IMR-90 (cell line): ENCODE data around the gene CADM4. TPM values are rescaled to one million over a fixed set of nuclear protein-coding genes. Genes with fewer than 3 reads are reported as not detected.

Source experiments
- ATAC-seq: fragments of 200-7000 bp; cut with Tn5 transposase; 2 replicates; pipeline ENCODE4 v1.9.1; 2020; ENCODE audit warnings: low read depth, mild to moderate bottlenecking, moderate library complexity
- BruUV-seq: library from RNA; stranded (reverse); fragments of 400-500 nt; replicated peaks from 2 replicates; lab custom pipeline; 2021; lab: Mats Ljungman, UMichigan
- CTCF ChIA-PET: fragments of 300-600 bp; formaldehyde crosslinking; extraction: SDS; loops from one replicate; lab custom pipeline; 2021; ENCODE audit warnings: antibody characterized with exemption; lab: Yijun Ruan, JAX
- POLR2A ChIA-PET: fragments of 300-600 bp; sonication (Branson Sonifier 250); formaldehyde crosslinking; loops from one replicate; lab custom pipeline; 2022; ENCODE audit warnings: antibody characterized with exemption; ENCODE audit not compliant: unreplicated experiment; lab: Charles Lee
- DNase-seq: peaks from one replicate; pipeline ENCODE4 v3.0.0; 2013
- H2AFZ ChIP-seq: replicated peaks from 2 replicates; pipeline ENCODE3; 2013; ENCODE audit warnings: low read length, mild to moderate bottlenecking; ENCODE audit not compliant: poor library complexity
- H2AK5ac ChIP-seq: 2 replicates; pipeline ENCODE4 v1.6.1; 2013; ENCODE audit warnings: low read depth, low read length, inconsistent platforms
- H2AK9ac ChIP-seq: replicated peaks from 2 replicates; pipeline ENCODE3; 2013; ENCODE audit warnings: mild to moderate bottlenecking, low read depth, low read length, moderate library complexity; ENCODE audit not compliant: poor library complexity
- H2BK120ac ChIP-seq: 2 replicates; pipeline ENCODE4 v1.6.1; 2013; ENCODE audit warnings: low read depth, low read length, inconsistent platforms
- H2BK15ac ChIP-seq: 3 replicates; pipeline ENCODE4 v1.6.1; 2013; ENCODE audit warnings: low read depth, low read length, inconsistent platforms
- H2BK20ac ChIP-seq: 2 replicates; pipeline ENCODE4 v1.6.1; 2013; ENCODE audit warnings: low read depth, mild to moderate bottlenecking, inconsistent platforms, low read length, moderate library complexity
- H2BK5ac ChIP-seq: 2 replicates; pipeline ENCODE4 v1.6.1; 2013; ENCODE audit warnings: mild to moderate bottlenecking, low read depth, low read length, inconsistent platforms; ENCODE audit not compliant: poor library complexity, severe bottlenecking
- H3K14ac ChIP-seq: replicated peaks from 2 replicates; pipeline ENCODE4 v1.6.1; 2013; ENCODE audit warnings: low read depth, low read length, inconsistent platforms
- H3K18ac ChIP-seq: 2 replicates; pipeline ENCODE4 v1.6.1; 2013; ENCODE audit warnings: low read depth, low read length, control low read depth
- H3K23ac ChIP-seq: 2 replicates; pipeline ENCODE4 v1.6.1; 2013; ENCODE audit warnings: low read depth, low read length, inconsistent platforms
- H3K27ac ChIP-seq: 2 replicates; pipeline ENCODE4 v1.5.1; 2013; ENCODE audit warnings: mild to moderate bottlenecking, control low read depth, low read length; ENCODE audit not compliant: insufficient read depth
- H3K27me3 ChIP-seq: 2 replicates; pipeline ENCODE4 v1.6.1; 2013; ENCODE audit warnings: low read length; ENCODE audit not compliant: control insufficient read depth, insufficient read depth
- H3K36me3 ChIP-seq: 2 replicates; pipeline ENCODE4 v1.6.1; 2013; ENCODE audit warnings: low read length, mixed read lengths; ENCODE audit not compliant: control insufficient read depth, insufficient read depth
- H3K4ac ChIP-seq: 2 replicates; pipeline ENCODE4 v1.6.1; 2013; ENCODE audit warnings: low read depth, low read length, inconsistent platforms
- H3K4me1 ChIP-seq: 2 replicates; pipeline ENCODE4 v1.6.1; 2013; ENCODE audit warnings: low read length, mixed read lengths; ENCODE audit not compliant: control insufficient read depth, insufficient read depth
- H3K4me2 ChIP-seq: 2 replicates; pipeline ENCODE4 v1.6.1; 2013; ENCODE audit warnings: low read depth, mild to moderate bottlenecking, control low read depth, low read length, moderate library complexity
- H3K4me3 ChIP-seq: 2 replicates; pipeline ENCODE4 v1.5.1; 2013; ENCODE audit warnings: low read depth, mild to moderate bottlenecking, control low read depth, low read length, moderate library complexity; ENCODE audit not compliant: insufficient read depth
- H3K56ac ChIP-seq: 2 replicates; pipeline ENCODE4 v1.6.1; 2013; ENCODE audit warnings: low read length, inconsistent platforms; ENCODE audit not compliant: insufficient read depth; ENCODE audit errors: extremely low read depth
- H3K79me1 ChIP-seq, 2 experiments: 2 replicates each; pipeline ENCODE4 v1.6.1; 2013; ENCODE audit warnings: low read length in 2 of 2, inconsistent platforms in 1 of 2, low read depth in 1 of 2
- H3K9ac ChIP-seq: 2 replicates; pipeline ENCODE4 v1.6.1; 2013; ENCODE audit warnings: low read depth, low read length, control low read depth
- H3K9me1 ChIP-seq: 2 replicates; pipeline ENCODE4 v1.6.1; 2013; ENCODE audit warnings: low read length, inconsistent platforms; ENCODE audit not compliant: insufficient read depth
- H3K9me3 ChIP-seq: 2 replicates; pipeline ENCODE4 v1.6.1; 2013; ENCODE audit warnings: low read length; ENCODE audit not compliant: control insufficient read depth, insufficient read depth
- H4K20me1 ChIP-seq: 2 replicates; pipeline ENCODE4 v1.6.1; 2013; ENCODE audit warnings: low read length, inconsistent platforms; ENCODE audit not compliant: insufficient read depth
- H4K5ac ChIP-seq: 2 replicates; pipeline ENCODE4 v1.6.1; 2013; ENCODE audit warnings: mild to moderate bottlenecking, low read depth, low read length, control low read depth
- H4K8ac ChIP-seq, 2 experiments: 2 replicates each; pipeline ENCODE4 v1.6.1; 2013; ENCODE audit warnings: low read depth in 2 of 2, low read length in 2 of 2, control low read depth in 1 of 2, inconsistent platforms in 1 of 2
- H4K91ac ChIP-seq: 2 replicates; pipeline ENCODE4 v1.6.1; 2013; ENCODE audit warnings: low read depth, low read length, inconsistent platforms; ENCODE audit not compliant: insufficient read depth
- BHLHE40 ChIP-seq: fragments of 150-350 bp; IDR thresholded peaks from 2 replicates; pipeline ENCODE4 v1.6.1; 2016; ENCODE audit warnings: mild to moderate bottlenecking, low read depth, low read length
- CEBPB ChIP-seq: IDR thresholded peaks from 2 replicates; pipeline ENCODE4 v1.6.1; 2012; ENCODE audit warnings: low read depth, low read length, improper control_type of control experiment
- CHD1 ChIP-seq: IDR thresholded peaks from 2 replicates; pipeline ENCODE4 v1.6.1; 2012; ENCODE audit warnings: low read depth, low read length, improper control_type of control experiment
- CTCF ChIP-seq: conservative IDR thresholded peaks from 2 replicates; pipeline ENCODE4 v1.5.1; 2012; ENCODE audit warnings: mild to moderate bottlenecking, low read depth, low read length, improper control_type of control experiment
- ELK1 ChIP-seq: fragments of 150-350 bp; IDR thresholded peaks from 2 replicates; pipeline ENCODE4 v1.6.1; 2016; ENCODE audit warnings: low read depth, mild to moderate bottlenecking, low read length, moderate library complexity, borderline replicate concordance
- FOS ChIP-seq: fragments of 150-350 bp; IDR thresholded peaks from 2 replicates; pipeline ENCODE4 v1.6.1; 2016; ENCODE audit warnings: low read depth, low read length
- MAFK ChIP-seq: IDR thresholded peaks from 2 replicates; pipeline ENCODE4 v1.6.1; 2012; ENCODE audit warnings: low read depth, low read length, improper control_type of control experiment
- MAZ ChIP-seq: IDR thresholded peaks from 2 replicates; pipeline ENCODE4 v1.6.1; 2012; ENCODE audit warnings: low read depth, mild to moderate bottlenecking, low read length, improper control_type of control experiment, moderate library complexity, borderline replicate concordance
- MXI1 ChIP-seq: IDR thresholded peaks from 2 replicates; pipeline ENCODE4 v1.6.1; 2012; ENCODE audit warnings: low read depth, mild to moderate bottlenecking, low read length, moderate library complexity, borderline replicate concordance
- NFE2L2 ChIP-seq: fragments of 150-350 bp; IDR thresholded peaks from 2 replicates; pipeline ENCODE4 v1.6.1; 2016; ENCODE audit warnings: low read depth, mild to moderate bottlenecking, low read length
- POLR2A ChIP-seq: IDR thresholded peaks from 2 replicates; pipeline ENCODE4 v1.6.1; 2012; ENCODE audit warnings: mild to moderate bottlenecking, low read depth, low read length
- RAD21 ChIP-seq: IDR thresholded peaks from 2 replicates; pipeline ENCODE4 v1.6.1; 2012; ENCODE audit warnings: low read length, improper control_type of control experiment
- RCOR1 ChIP-seq: IDR thresholded peaks from 2 replicates; pipeline ENCODE4 v1.6.1; 2012; ENCODE audit warnings: mild to moderate bottlenecking, low read length, improper control_type of control experiment; ENCODE audit not compliant: insufficient replicate concordance
- RFX5 ChIP-seq: IDR thresholded peaks from 2 replicates; pipeline ENCODE4 v1.8.0; 2012; ENCODE audit warnings: low read depth, mild to moderate bottlenecking, low read length, moderate library complexity
- SMC3 ChIP-seq: fragments of 150-350 bp; IDR thresholded peaks from 2 replicates; pipeline ENCODE4 v1.6.1; 2016; ENCODE audit warnings: low read depth, mild to moderate bottlenecking, antibody characterized with exemption, low read length, moderate library complexity
- USF2 ChIP-seq: fragments of 150-350 bp; IDR thresholded peaks from 2 replicates; pipeline ENCODE4 v1.6.1; 2017; ENCODE audit warnings: mild to moderate bottlenecking, antibody characterized with exemption, low read length, low read depth
- WGBS, 2 experiments: methylation state at CpG; one replicate each; pipeline versions ENCODE4 v1.1.5 to v1.1.7; 2013; ENCODE audit warnings: missing lambda C conversion rate in 2 of 2; ENCODE audit not compliant: insufficient read length in 1 of 2; ENCODE audit errors: extremely low coverage in 2 of 2; 5-methylcytosine and 5-hydroxymethylcytosine counted together
- dilution Hi-C: fragments of 300-500 bp; cut with HindIII; formaldehyde crosslinking; loops from one replicate; pipeline ENCODE4 v1.14.3; 2018; ENCODE audit warnings: low sequenced_read_pairs; ENCODE audit not compliant: unreplicated experiment
- in situ Hi-C: fragments of 300-500 bp; cut with MboI; formaldehyde crosslinking; loops from 3 replicates; pipeline ENCODE4 v1.14.3; 2019; ENCODE audit warnings: low sequenced_read_pairs, inconsistent platforms, mixed read lengths
- intact Hi-C: fragments of 100-400 bp; cut with micrococcal nuclease; formaldehyde crosslinking; loops from 2 replicates; pipeline ENCODE4 v1.10.0; 2022
- polyA plus RNA-seq, 3 experiments: library from polyadenylated mRNA; depleted of rRNA; stranded (reverse); fragments of >200 nt; gene quantifications; 2 replicates each; pipeline ENCODE4 v1.2.3, GENCODE V29; 2012; ENCODE audit warnings: low replicate concordance in 1 of 3
- total RNA-seq: library from RNA; depleted of rRNA; stranded (reverse); fragments of >200 nt; gene quantifications from 2 replicates; pipeline ENCODE4 v1.2.3, GENCODE V29; 2012

The CADM4 gene
- total and polyA plus RNA-seq, 2 of the 4 experiments (the other 2 are of a cell fraction): 2.0 to 4.9 TPM

- no peak overlapping the region for H2BK15ac ChIP-seq
- intact Hi-C loops (loop anchor here (10.0 kb wide), 1 partner anchor 558 kb away; no protein-coding TSS in a partner anchor), dilution Hi-C loops (no loop called here), in situ Hi-C loops (no loop called here)
- peaks cover 66% of the 10 kb centered on the region for H4K20me1 ChIP-seq
- no peak overlapping the region for H2AK5ac ChIP-seq
- no peak overlapping the region for H3K4me2 ChIP-seq
- no peak overlapping the region for H3K56ac ChIP-seq
- peaks cover 21% of the 10 kb centered on the region for H3K9me1 ChIP-seq
- no peak overlapping the region for H3K9ac ChIP-seq
- no peak overlapping the region for H3K14ac ChIP-seq
- no peak overlapping the region for H3K4me3 ChIP-seq
- no peak overlapping the region for H3K4ac ChIP-seq
- peaks cover 3% of the 10 kb centered on the region; the same call in 1 of the 2 replicates for H3K9me3 ChIP-seq
- no peak for TF ChIP-seq CEBPB
- TF ChIP-seq USF2: no peak
- peak; percentile 39 for TF ChIP-seq CTCF
- no peak for TF ChIP-seq MXI1
- no peak for TF ChIP-seq SMC3
- TF ChIP-seq CHD1: no peak
- no peak for TF ChIP-seq BHLHE40
- no peak for TF ChIP-seq RCOR1
- TF ChIP-seq NFE2L2: no peak
- peak; percentile 28 for TF ChIP-seq RAD21
- TF ChIP-seq RFX5: no peak
- TF ChIP-seq POLR2A: no peak
- TF ChIP-seq FOS: no peak
- no peak for TF ChIP-seq ELK1
- TF ChIP-seq MAZ: no peak
- no peak for TF ChIP-seq MAFK
- peak; percentile 24; the same call in 1 of the 2 replicates for ATAC-seq
- peaks cover 3% of the 10 kb centered on the region for H3K4me1 ChIP-seq
- H4K8ac ChIP-seq: no peak overlapping the region
- H2BK5ac ChIP-seq: no peak overlapping the region
- no peak overlapping the region for H4K5ac ChIP-seq
- no TSS peak for BruUV-seq
- H3K36me3 ChIP-seq: peaks cover 63% of the 10 kb centered on the region
- DNase-seq: no peak
- POLR2A ChIA-PET: no interaction called here
- H2BK120ac ChIP-seq: no peak overlapping the region
- no peak overlapping the region for H2AFZ ChIP-seq
- H3K79me1 ChIP-seq: peaks cover 56 to 81% of the 10 kb centered on the region in 2 experiments
- no peak overlapping the region for H3K23ac ChIP-seq
- WGBS, 2 experiments: 100% methylated on average over 2 of the region's 6 CpGs; no CpG with 5 or more reads in 1 of the 2 experiments
- no peak overlapping the region for H4K91ac ChIP-seq
- CTCF ChIA-PET: interaction anchor here (0.5 to 0.6 kb wide), 2 partner anchors 228 to 1127 kb away, joined by 3 to 4 read pairs; no protein-coding TSS in a partner anchor
- H3K27me3 ChIP-seq: no peaks in the 10 kb centered on the region
- H2BK20ac ChIP-seq: no peak overlapping the region
- no peak overlapping the region for H3K18ac ChIP-seq
- H3K27ac ChIP-seq: no peak overlapping the region
- no peak overlapping the region for H2AK9ac ChIP-seq
Observed at GRCh38 chr19:43662487-43662886, 22.8 kb upstream of the CADM4 start.
